GM12878 (cell line): ENCODE data around the gene REEP3. TPM values are rescaled to one million over a fixed set of nuclear protein-coding genes. Genes with fewer than 3 reads are reported as not detected.
"Not testable (repeated sequence)": the region's sequence is repeated elsewhere in the genome, so short reads cannot be mapped to it uniquely, and the experiment has no call there.

Source experiments
- ATAC-seq: fragments of 200-7000 bp; cut with Tn5 transposase; 3 replicates; pipeline ENCODE4 v1.9.1; 2020; ENCODE audit warnings: mild to moderate bottlenecking, moderate library complexity
- BruUV-seq: library from RNA; stranded (reverse); fragments of 400-500 nt; replicated peaks from 2 replicates; lab custom pipeline; 2021; lab: Mats Ljungman, UMichigan
- CTCF ChIA-PET: fragments of 300-600 bp; sonication (Branson Sonifier 250); formaldehyde crosslinking; extraction: SDS; loops from one replicate; lab custom pipeline; 2021; ENCODE audit warnings: inconsistent platforms; lab: Yijun Ruan, JAX
- POLR2A ChIA-PET: fragments of 350-600 bp; formaldehyde crosslinking; extraction: SDS; loops from one replicate; lab custom pipeline; 2021; ENCODE audit warnings: inconsistent platforms; lab: Charles Lee
- RAD21 ChIA-PET: fragments of 300-600 bp; sonication (Branson Sonifier 250); formaldehyde crosslinking; loops from one replicate; lab custom pipeline; 2023; ENCODE audit warnings: antibody characterized with exemption; ENCODE audit not compliant: unreplicated experiment; lab: Charles Lee
- SMC1A ChIA-PET: fragments of 300-600 bp; sonication (Branson Sonifier 250); formaldehyde crosslinking; loops from one replicate; lab custom pipeline; 2023; ENCODE audit not compliant: unreplicated experiment, uncharacterized antibody; lab: Charles Lee
- DNase-seq: peaks from one replicate; pipeline ENCODE4 v3.0.0-alpha.2; 2011; ENCODE audit warnings: low read depth, low spot score
- FAIRE-seq: peaks from 3 replicates; lab custom pipeline; 2011; peaks lifted over from hg19 to GRCh38; lab: Jason Lieb, UNC
- H2AFZ ChIP-seq: 2 replicates; pipeline ENCODE4 v1.6.0; 2011; ENCODE audit warnings: low read depth, low read length, control low read depth; ENCODE audit not compliant: control insufficient read depth
- H3K27ac ChIP-seq: 2 replicates; pipeline ENCODE4 v1.5.1; 2011; ENCODE audit warnings: control low read depth; ENCODE audit not compliant: control insufficient read depth, insufficient read depth
- H3K27me3 ChIP-seq, 2 experiments: replicated peaks in 1 of 2; 2 replicates each; pipeline versions ENCODE4 v1.6.0 to v1.6.1; 2011; ENCODE audit warnings: low read length in 1 of 2; ENCODE audit not compliant: control insufficient read depth in 2 of 2, insufficient read depth in 2 of 2
- H3K36me3 ChIP-seq, 2 experiments: 2 replicates each; pipeline ENCODE4 v1.5.1; 2011; ENCODE audit warnings: low read length in 1 of 2; ENCODE audit not compliant: control insufficient read depth in 2 of 2, insufficient read depth in 2 of 2
- H3K4me1 ChIP-seq: 2 replicates; pipeline ENCODE4 v1.6.1; 2011; ENCODE audit warnings: mild to moderate bottlenecking, low read length, moderate library complexity, mixed read lengths; ENCODE audit not compliant: control insufficient read depth, insufficient read depth
- H3K4me2 ChIP-seq: 2 replicates; pipeline ENCODE4 v1.6.0; 2011; ENCODE audit warnings: control low read depth; ENCODE audit not compliant: control insufficient read depth, insufficient read depth
- H3K4me3 ChIP-seq: fragments of 200-600 bp; sonication (generic); 2 replicates; pipeline ENCODE4 v1.5.1; 2016
- H3K79me2 ChIP-seq: 2 replicates; pipeline ENCODE4 v1.6.0; 2011; ENCODE audit warnings: low read length; ENCODE audit not compliant: control insufficient read depth, insufficient read depth
- H3K9ac ChIP-seq: 2 replicates; pipeline ENCODE4 v1.8.0; 2011; ENCODE audit warnings: low read length, control low read depth, mixed read lengths; ENCODE audit not compliant: control insufficient read depth, insufficient read depth
- H3K9me3 ChIP-seq: replicated peaks from 3 replicates; pipeline ENCODE4 v1.5.1; 2011; ENCODE audit warnings: mild to moderate bottlenecking, low read length; ENCODE audit not compliant: control insufficient read depth, insufficient read depth
- H4K20me1 ChIP-seq: 2 replicates; pipeline ENCODE4 v1.6.0; 2011; ENCODE audit not compliant: control insufficient read depth, insufficient read depth
- BCLAF1 ChIP-seq: fragments of 450-650 bp; IDR thresholded peaks from 2 replicates; pipeline ENCODE4 v1.6.1; 2017; ENCODE audit warnings: antibody characterized with exemption, mild to moderate bottlenecking, moderate library complexity
- ESRRA ChIP-seq: IDR thresholded peaks from 2 replicates; pipeline ENCODE4 v1.6.1; 2012; ENCODE audit warnings: mild to moderate bottlenecking, low read length, improper control_type of control experiment
- HSF1 ChIP-seq: fragments of 150-350 bp; IDR thresholded peaks from 2 replicates; pipeline ENCODE4 v1.6.1; 2014; ENCODE audit warnings: mild to moderate bottlenecking, low read depth, low read length
- SIN3A ChIP-seq: IDR thresholded peaks from 2 replicates; pipeline ENCODE4 v1.6.1; 2012; ENCODE audit warnings: low read depth, low read length, improper control_type of control experiment
- ZBTB11 ChIP-seq: fragments of 450-650 bp; formaldehyde crosslinking; IDR thresholded peaks from 2 replicates; pipeline ENCODE4 v1.5.0; 2022; ENCODE audit warnings: mild to moderate bottlenecking, missing genetic modification characterization
- WGBS: methylation state at CpG from one replicate; pipeline ENCODE4 v1.1.6; 2016; ENCODE audit warnings: low lambda C conversion rate; ENCODE audit not compliant: insufficient replicate concordance, insufficient coverage; ENCODE audit errors: missing lambda C conversion rate; 5-methylcytosine and 5-hydroxymethylcytosine counted together
- in situ Hi-C: fragments of 300-500 bp; cut with MboI; formaldehyde crosslinking; loops from 9 replicates; pipeline ENCODE4 v1.14.3; 2018; ENCODE audit warnings: mixed read lengths
- intact Hi-C: fragments of 100-400 bp; cut with micrococcal nuclease; formaldehyde crosslinking; loops from one replicate; pipeline ENCODE4 v1.14.2; 2022; ENCODE audit not compliant: unreplicated experiment
- polyA plus RNA-seq, 11 experiments: library from polyadenylated mRNA; depleted of rRNA in 4 of 11; unstranded in 6 of 11; stranded (reverse) in 5 of 11; fragments of >200 nt; fragmentation: Nextera tagmentation in 4 of 11; fragmentation: Illumina TruSeq in 1 of 11; extraction: Ambion mirVana in 4 of 11; extraction: Trizol in 1 of 11; gene quantifications; 1 replicate in 1 of 11; 2 replicates in 10 of 11; pipeline versions ENCODE4 v1.2.1 to v1.2.3, GENCODE V29; 2011 to 2016; ENCODE audit warnings: inconsistent platforms in 2 of 11, missing spikeins in 2 of 11, low read depth in 1 of 11
- total RNA-seq, 4 experiments: library from RNA; depleted of rRNA in 3 of 4; stranded (reverse); fragments of >200 nt in 3 of 4; fragmentation: Illumina TruSeq in 1 of 4; extraction: Trizol in 1 of 4; gene quantifications; 2 replicates each; pipeline versions ENCODE4 v1.2.1 to v1.2.3, GENCODE V29; 2013 to 2021

Gene REEP3
- total and polyA plus RNA-seq, 10 of the 15 experiments (the other 5 are each of a cell fraction or from before 2014, with no cell fraction given): 4.9 to 25.9 (median 16.2) TPM

DNA sequence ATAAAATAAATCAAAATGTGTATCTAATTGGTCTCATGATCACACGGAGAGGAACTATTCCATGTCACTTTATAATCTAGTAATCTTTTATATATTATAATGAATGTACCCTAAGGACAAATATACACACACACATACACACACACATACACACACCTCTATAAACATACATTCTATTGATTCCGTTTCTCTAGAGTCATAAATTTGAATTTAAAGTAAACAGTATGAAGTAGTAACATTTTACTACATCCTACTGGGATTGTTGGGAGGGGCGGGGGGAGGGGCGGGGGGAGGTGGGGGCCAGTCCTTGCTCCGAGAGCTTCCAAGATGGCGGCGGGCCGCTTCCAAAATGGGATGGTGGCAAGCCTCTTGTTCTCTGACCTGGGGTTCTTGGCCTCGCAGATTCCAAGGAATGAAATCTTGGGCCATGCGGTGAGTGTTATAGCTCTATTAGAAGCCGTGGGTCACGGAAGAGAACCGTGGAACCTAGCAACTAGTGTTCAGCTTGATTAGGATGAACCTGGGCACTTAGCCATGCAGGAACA lies 143.2 kb downstream of the REEP3 start:
- H3K4me1 ChIP-seq: peaks cover 3% of the 10 kb centered on the region; the same call in 1 of the 2 replicates
- SMC1A ChIA-PET: interaction anchor here (0.9 kb wide), 1 partner anchor 10 kb away, joined by 3 read pairs; no protein-coding TSS in a partner anchor
- TF ChIP-seq ZBTB11: no peak
- no peak for TF ChIP-seq ESRRA
- no peak for TF ChIP-seq SIN3A
- no peak for TF ChIP-seq HSF1
- no peak for TF ChIP-seq BCLAF1
- TF ChIP-seq, all 136 proteins: peak for 0
- BruUV-seq: no TSS peak
- in situ Hi-C loops (no loop called here), intact Hi-C loops (no loop called here)
- Histone ChIP-seq H3K27me3 (no peaks in the 10 kb centered on the region), H3K4me3 (no peak overlapping the region), H3K9ac (no peak overlapping the region), H3K9me3 (no peaks in the 10 kb centered on the region), H3K27ac (no peak overlapping the region), H3K79me2 (no peaks in the 10 kb centered on the region), H3K4me2 (no peak overlapping the region), H4K20me1 (no peaks in the 10 kb centered on the region), H2AFZ (no peak overlapping the region), H3K36me3 (no peaks in the 10 kb centered on the region)
- CTCF ChIA-PET: no interaction called here
- POLR2A ChIA-PET: no interaction called here
- RAD21 ChIA-PET: no interaction called here
- DNase-seq (no peak), FAIRE-seq (no peak), ATAC-seq (no peak)
- WGBS: 78% methylated on average over 13 of the region's 13 CpGs

DNA sequence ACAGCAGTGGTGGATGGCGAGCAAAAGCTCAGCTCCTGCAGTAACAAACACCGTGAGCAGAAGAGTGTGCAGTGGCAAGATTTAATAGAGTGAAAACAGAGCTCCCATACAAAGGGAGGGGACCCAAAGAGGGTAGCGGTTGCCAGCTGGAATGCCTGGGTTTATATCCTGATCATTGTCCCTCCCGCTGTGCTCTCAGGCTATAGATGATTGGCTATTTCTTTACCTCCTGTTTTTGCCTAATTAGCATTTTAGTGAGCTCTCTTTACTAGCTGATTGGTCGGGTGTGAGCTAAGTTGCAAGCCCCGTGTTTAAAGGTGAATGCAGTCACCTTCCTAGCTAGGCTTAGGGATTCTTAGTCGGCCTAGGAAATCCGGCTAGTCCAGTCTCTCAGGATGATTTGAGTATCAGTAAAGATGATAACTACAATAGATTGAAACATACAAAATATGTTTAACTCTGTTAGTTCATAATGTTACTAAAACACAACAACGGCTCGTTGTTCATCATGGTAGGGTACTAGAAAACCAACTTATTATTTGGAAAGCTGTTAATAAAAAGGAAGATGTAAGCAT lies 143.9 kb downstream of the REEP3 start:
- DNase-seq, H3K27me3 ChIP-seq, H3K36me3 ChIP-seq, H3K9me3 ChIP-seq, H3K9ac ChIP-seq, FAIRE-seq, intact Hi-C loops, H3K4me2 ChIP-seq, BruUV-seq, H3K79me2 ChIP-seq, in situ Hi-C loops, H3K4me1 ChIP-seq, H3K27ac ChIP-seq, H4K20me1 ChIP-seq, CTCF ChIA-PET, ATAC-seq, POLR2A ChIA-PET, H2AFZ ChIP-seq, H3K4me3 ChIP-seq: not testable (repeated sequence)
- 81% methylated on average over 10 of the region's 10 CpGs for WGBS
- ChIA-PET SMC1A (interaction anchor here (0.9 kb wide), 1 partner anchor 10 kb away, joined by 3 read pairs; no protein-coding TSS in a partner anchor), RAD21 (interaction anchor here (1.1 kb wide), 1 partner anchor 55 kb away, joined by 3 read pairs; no protein-coding TSS in a partner anchor)
